Measurements from ENCODE around the gene TRIOBP.
"Not testable (repeated sequence)": the region's sequence is repeated elsewhere in the genome, so short reads cannot be mapped to it uniquely, and the experiment has no call there.

Gene TRIOBP

DNA sequence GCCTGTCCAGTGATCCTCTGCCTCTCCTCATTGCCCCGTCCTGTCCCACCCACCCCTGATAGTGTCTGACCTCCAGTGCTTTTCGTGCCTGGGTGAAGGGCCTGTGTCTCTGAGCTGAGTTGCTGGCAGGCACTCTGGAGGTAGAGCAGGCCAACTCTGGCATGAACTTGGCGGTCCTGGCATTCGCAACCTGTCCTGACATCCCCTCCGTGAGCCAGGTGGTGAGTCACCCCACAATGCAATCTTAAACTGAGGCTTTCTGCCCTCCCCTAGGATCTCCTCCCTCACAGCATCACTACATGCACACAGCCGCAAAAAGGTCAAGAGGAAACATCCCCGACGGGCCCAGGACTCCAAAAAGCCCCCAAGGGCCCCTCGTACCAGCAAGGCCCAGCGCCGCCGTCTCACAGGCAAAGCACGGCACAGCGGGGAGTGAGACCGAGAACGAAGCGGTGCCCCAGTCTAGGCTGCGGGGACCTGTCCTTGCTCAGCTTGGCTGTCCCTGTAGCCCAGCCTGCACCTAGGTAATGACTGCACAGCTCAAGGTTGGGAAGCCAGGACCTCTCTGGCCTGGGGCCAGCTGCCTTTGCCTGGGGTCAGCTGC, 5.8 kb upstream of the TRIOBP start:
- DNase-seq, result no peak

DNA sequence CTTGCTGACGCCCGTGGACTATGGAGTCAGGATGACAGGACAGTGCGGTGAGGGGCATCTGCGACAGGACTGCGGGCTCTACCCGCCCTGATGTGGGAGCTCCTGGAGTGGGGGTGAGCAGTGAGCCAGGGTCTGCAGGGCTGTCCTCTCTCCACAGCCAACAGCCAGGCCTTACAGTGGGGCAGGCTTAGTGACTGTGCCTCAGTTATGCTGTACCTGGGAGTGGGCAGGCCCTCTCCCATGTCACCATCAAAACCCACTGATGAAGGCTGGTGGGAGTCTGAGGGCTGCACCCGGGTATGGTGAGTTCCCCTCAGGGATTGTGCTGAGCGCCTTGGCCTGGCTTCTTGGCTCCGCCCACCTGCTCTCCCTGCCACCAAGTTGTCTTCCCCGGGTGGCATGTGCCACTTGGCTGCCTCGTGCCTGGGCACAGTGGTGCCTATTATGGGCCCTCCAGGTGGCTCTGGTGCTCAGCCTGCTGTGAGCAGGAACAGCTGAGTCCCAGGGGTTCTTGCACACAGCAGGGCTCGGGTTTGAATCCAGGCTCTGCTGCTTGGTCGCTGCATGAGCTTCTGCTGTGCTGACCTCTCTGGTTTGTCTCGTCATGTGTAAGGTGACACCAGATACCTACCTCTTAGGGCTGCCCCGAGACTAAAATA, 4.1 kb upstream of the TRIOBP start:
- DNase-seq, result no peak

GRCh38 chr22:37694131-37694530, 2.7 kb upstream of the TRIOBP start:
- DNase-seq, result not testable (repeated sequence)

DNA sequence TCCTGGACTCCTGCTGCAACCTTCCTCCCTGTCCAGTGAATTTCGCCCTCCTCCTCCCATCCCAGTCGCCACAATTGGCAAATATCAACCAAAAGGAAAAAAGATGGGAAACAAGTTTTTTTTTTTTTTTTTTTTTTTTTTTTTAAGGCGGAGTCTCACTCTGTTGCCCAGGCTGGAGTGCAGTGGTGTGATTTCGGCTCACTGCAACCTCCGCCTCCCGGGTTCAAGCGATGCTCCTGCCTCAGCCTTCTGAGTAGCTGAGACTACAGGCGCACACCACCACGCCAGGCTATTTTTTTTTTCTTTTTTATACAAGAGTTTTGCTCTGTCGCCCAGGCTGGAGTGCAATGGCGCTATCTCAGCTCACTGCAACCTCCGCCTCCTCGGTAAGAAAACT, 590 bp upstream of the TRIOBP start:
- not testable (repeated sequence) for DNase-seq

- no peak for DNase-seq
Measured at GRCh38 chr22:37697538-37697835, 639 bp downstream of the TRIOBP start.

DNA sequence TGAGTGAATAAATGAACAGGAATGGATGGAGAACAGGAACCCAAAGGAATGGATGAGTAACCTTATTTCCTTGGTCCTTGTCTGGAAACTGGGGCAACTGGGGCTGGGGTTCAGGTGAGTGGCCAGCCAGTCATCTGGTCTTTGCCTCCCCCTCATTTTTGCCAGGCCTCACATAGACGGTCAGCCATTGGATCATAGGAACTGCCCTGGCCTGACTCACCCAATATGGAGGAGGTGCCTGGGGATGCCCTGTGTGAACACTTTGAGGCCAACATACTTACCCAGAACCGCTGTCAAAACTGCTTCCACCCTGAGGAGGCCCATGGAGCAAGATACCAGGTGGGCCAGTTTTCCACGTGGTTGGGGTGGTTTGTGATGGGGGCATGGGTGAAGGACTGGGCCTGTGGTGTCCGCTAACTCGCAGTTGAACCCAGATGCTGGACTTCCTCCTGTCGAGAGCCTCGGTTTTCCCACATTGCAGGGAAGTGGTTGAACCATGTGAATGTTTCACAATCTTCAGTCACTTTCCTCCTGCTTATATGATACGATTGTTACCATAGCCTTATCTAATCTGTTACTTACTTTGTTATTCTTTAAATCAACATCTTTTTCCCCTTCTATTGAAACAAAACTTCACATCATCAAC, 4.4 kb downstream of the TRIOBP start:
- DNase-seq, result no peak

- DNase-seq, result no peak
Measured at GRCh38 chr22:37703906-37704305, 7.1 kb downstream of the TRIOBP start.

- DNase-seq, result no peak
Measured at GRCh38 chr22:37704645-37705044, 7.8 kb downstream of the TRIOBP start.

DNA sequence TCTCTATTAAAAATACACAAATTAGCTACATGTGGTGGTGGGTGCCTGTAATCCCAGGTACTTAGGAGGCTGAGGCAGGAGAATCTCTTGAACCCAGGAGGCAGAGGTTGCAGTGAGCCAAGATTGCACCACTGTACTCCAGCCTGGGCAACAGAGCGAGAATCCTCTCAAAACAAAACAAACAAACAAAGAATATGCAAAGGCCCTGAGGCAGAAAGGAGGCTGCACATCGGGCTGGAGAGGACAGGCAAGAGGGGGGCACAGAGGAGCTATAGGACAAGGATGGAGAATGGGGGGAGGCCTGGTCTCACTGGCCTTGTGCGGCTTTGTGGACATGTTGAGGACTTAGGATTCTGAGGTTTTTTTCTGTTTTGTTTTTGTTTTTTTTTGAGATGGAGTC, 8.4 kb downstream of the TRIOBP start:
- no peak for DNase-seq

- no peak for DNase-seq
Measured at GRCh38 chr22:37708580-37709444, 12.0 kb downstream of the TRIOBP start.

GRCh38 chr22:37709445-37709765, 12.6 kb downstream of the TRIOBP start:
- DNase-seq, result no peak

DNA sequence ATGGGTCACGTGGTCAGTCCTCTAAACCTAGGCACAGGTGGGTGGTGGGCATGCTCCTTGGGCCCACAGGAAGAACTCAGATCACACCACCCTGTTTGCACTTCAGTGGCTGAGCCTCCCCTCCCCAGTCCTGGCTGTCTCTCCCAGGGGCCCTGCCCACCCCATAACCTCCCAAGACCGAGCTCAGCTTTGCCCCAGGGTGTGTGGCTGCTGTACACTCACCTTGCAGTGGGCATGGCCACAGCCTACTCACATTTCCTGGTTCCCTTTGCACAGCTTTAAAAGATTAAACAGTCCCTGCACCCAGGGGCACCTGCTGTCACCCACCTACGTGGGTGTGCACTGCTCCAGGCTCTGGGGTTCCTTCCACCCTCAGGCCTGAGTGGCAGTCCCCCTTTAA, 13.8 kb downstream of the TRIOBP start:
- DNase-seq, result no peak

DNA sequence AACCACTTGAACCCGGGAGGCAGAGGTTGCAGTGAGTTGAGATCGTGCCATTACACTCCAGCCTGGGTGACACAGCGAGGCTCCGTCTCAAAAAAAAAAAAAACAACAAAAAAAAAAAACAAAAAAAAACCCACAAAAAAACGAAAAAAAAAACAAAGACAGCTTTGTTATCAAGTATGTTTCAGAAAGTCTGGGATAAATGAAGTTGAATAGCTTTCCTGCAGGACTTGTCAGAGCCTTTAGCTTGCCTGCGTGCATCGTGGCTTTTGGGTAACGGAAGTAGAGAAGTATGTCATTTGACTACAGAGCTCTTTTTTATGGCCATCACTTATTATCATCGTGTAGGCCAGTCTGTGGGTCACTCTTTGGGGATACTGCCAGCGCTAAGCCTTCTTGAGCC, 14.6 kb downstream of the TRIOBP start:
- DNase-seq, result no peak

- DNase-seq, result no peak
Measured at GRCh38 chr22:37713761-37714160, 16.9 kb downstream of the TRIOBP start.

- DNase-seq, result no peak
Measured at GRCh38 chr22:37714634-37715033, 17.8 kb downstream of the TRIOBP start.

- no peak for DNase-seq
Measured at GRCh38 chr22:37715760-37716159, 18.9 kb downstream of the TRIOBP start.

GRCh38 chr22:37716708-37717107, 19.9 kb downstream of the TRIOBP start:
- DNase-seq, result no peak

DNA sequence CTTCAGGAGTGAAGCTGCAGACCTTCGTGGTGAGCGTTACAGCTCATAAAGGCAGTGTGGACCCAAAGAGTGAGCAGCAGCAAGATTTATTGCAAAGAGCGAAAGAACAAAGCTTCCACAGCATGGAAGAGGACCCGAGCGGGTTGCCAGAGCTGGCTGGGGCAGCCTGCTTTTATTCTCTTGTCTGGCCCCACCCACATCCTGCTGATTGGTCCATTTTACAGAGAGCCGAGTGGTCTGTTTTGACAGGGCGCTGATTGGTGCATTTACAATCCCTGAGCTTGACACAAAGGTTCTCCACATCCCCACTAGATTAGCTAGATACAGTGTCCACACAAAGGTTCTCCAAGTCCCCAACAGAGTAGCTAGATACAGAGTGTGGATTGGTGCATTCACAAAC, 20.4 kb downstream of the TRIOBP start:
- DNase-seq, result not testable (repeated sequence)

GRCh38 chr22:37717746-37718305, 21.0 kb downstream of the TRIOBP start:
- not testable (repeated sequence) for DNase-seq

DNA sequence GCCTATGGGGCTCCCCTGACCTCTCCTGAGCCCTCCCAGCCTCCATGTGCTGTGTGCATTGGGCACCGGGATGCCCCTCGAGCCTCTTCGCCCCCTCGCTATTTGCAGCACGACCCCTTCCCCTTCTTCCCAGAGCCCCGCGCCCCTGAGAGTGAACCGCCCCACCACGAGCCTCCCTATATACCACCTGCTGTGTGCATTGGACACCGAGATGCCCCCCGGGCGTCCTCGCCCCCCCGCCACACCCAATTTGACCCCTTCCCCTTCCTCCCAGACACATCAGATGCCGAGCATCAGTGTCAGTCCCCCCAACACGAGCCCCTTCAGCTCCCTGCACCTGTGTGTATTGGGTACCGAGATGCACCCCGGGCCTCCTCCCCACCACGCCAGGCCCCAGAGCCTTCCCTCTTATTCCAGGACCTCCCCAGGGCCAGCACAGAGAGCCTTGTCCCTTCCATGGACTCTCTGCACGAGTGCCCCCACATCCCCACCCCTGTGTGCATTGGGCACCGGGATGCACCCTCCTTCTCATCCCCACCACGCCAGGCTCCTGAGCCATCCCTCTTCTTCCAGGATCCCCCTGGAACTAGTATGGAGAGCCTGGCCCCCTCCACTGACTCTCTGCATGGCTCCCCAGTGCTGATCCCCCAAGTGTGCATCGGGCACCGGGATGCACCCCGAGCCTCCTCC, 28.8 kb downstream of the TRIOBP start:
- DNase-seq, result no peak

GRCh38 chr22:37726241-37726887, 29.5 kb downstream of the TRIOBP start:
- DNase-seq, result no peak

DNA sequence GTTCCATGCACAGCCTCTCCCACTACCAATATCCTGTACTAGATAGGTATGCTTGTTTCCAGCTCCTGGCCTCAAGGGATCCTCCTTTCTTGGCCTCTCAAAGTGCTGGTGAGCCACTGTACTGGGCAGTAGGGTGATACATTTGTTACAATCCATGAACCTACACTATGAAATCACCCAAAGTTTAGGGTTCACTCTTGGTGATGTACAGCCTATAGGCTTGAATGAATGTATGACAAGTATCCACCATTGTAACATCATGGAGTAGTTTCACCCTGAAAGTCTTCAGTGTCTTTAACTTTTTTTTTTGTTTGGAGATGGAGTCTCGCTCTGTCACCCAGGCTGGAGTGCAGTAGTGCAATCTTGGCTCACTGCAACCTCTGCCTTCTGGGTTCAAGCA, 31.8 kb downstream of the TRIOBP start:
- no peak for DNase-seq
